DMS114 treated with DMSO at 0.1 percent for 48 hours (cell line): ENCODE results near the gene TSPAN9.

Experiments
- DNase-seq: peaks from one replicate; lab custom pipeline; 2025; ENCODE audit not compliant: unreplicated experiment; lab: John Stamatoyannopoulos, UW

The TSPAN9 gene

DNA sequence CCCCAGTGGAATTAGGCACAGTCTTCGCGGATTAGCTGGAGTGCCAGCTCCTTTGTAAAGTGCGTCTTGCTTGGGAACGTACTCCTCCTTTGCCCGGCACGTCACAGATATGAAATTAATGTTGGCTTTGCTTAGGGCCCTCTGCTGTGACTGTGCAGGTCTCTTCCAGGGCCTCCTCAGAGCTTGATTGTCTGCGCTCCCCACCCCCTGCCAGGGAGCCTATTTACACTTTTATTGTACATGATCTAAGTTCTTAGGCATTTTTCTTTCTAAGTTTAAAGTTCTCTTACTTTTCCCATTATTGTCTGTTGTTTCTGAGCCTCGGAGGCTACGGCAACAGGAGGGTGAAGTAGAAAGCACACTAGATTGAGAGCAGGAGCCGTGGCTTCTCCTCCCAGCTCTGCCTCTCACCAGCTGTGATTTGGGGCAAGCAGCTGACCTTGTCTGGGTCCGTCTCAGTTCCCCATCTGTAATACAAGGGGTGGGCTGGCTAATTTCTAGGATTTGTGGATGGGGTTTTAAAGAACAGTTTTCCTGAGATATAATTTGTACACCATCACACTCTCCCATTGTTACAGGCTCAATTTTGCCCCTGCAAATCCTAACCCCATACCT, 81.8 kb downstream of the TSPAN9 start:
- no peak for DNase-seq

DNA sequence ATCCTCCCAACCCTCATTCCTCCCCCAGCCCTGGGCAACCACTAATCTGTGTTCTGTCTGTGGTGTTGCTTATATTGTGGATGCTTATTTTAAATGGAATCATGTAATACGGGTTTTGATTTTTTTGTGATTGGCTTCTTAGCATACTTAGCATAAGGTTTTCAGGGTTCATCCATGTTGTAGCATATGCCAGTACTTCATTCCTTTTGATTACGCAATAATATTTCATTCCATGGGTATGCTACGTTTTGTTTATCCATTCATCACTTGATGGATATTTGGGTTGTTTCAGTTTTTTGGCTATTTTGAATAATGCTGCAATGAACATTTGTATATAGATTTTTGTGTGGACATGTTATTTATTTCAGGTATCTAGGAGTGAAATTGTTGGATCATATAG, 82.9 kb downstream of the TSPAN9 start:
- no peak for DNase-seq

GRCh38 chr12:3161861-3162260, 84.7 kb downstream of the TSPAN9 start:
- no peak for DNase-seq

DNA sequence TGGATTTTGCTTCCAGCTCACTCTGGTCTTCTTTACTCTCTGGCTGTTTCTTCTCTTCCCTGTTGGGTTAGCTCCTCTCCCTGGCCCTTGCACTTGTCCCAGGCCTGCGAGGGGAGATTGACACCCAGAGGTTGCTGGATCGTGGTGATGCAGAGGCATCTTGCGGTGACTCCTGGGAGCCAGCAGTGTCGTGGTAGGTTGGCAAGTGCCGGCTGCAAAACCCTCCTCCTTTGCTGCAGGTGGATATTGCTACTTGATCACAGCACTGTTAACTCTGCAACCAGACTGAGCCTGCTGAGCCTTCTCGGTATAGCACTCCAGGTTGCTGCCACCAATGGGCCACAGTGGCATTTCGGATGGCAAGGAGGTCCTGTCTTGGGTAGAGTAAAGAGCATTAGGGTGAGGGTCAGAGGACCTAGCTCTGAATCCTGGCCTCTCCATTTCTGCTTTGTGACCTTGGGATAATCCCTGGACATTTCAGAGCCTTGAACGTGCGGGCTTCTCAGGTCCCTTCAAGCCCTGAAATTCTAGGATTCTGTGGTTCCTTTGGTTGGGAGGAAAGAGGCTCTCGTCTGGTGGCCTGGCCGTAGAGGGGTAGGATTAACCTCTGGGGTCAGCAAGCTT, 87.4 kb downstream of the TSPAN9 start:
- no peak for DNase-seq

DNA sequence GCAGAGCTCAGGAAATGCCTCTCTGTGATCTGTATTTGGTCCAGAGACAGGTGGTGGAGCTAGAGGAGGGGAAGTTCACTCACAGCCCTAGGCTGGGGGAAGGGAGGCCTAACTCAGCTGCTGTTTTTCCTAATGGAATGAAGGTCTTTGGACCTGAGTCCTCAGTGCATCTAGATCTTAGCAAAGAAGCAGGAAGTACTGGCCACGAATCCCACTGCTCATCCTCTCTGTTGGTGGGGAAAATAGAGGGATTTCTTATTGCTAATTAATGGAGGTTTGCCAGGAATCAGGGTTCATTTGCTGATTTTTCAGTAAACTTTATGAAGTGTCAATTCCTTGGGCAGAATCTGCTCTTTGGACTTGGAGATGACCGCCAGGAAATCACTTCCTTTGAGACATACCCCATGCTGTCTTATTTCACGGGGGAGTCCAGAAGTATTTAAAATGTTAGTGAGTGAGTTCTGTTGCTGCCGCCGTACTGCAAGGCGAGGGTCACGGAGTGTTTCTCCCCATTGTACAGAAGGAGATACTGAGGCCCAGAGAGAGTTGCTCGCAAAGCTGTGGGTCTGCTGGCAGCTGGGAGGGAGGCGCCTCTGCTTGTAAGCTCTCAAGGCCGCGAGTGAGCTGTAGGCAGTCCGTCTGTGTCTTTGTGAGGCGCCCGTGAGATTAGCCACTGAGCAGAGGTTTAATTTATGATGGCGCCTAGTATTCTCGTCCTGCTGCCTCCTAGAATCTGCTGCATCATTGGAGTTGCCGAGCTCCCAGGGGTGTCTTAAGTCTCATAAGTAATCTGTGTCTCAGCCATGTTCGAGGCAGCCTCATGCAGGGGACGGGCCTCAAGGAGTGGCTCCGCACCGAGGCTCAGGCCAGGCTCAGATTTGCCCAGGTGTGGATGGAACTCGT, 88.2 kb downstream of the TSPAN9 start:
- DNase-seq: no peak

GRCh38 chr12:3167636-3168035, 90.5 kb downstream of the TSPAN9 start:
- no peak for DNase-seq

- DNase-seq: no peak
Measured at GRCh38 chr12:3168223-3169221, 91.3 kb downstream of the TSPAN9 start.

- DNase-seq: no peak
Measured at GRCh38 chr12:3170423-3171194, 93.4 kb downstream of the TSPAN9 start.

DNA sequence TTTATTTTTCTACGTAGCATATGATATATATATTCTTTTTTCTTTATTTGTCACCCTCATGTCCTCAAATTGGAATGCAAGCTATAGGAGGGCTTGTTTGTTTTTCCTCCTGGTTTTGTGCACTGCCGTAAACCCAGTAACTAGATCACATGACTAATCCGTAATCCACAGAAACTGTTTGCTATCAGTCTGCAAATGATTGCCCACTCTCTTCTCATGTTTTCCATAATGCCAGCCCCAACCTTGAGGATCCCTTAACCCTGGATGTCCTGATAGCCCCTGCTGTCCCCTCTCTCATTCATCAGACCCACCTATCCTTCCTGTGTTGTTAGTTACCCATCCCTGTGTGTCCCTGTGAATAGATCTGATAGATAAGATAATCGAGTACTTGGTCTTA, 94.0 kb downstream of the TSPAN9 start:
- DNase-seq: no peak

DNA sequence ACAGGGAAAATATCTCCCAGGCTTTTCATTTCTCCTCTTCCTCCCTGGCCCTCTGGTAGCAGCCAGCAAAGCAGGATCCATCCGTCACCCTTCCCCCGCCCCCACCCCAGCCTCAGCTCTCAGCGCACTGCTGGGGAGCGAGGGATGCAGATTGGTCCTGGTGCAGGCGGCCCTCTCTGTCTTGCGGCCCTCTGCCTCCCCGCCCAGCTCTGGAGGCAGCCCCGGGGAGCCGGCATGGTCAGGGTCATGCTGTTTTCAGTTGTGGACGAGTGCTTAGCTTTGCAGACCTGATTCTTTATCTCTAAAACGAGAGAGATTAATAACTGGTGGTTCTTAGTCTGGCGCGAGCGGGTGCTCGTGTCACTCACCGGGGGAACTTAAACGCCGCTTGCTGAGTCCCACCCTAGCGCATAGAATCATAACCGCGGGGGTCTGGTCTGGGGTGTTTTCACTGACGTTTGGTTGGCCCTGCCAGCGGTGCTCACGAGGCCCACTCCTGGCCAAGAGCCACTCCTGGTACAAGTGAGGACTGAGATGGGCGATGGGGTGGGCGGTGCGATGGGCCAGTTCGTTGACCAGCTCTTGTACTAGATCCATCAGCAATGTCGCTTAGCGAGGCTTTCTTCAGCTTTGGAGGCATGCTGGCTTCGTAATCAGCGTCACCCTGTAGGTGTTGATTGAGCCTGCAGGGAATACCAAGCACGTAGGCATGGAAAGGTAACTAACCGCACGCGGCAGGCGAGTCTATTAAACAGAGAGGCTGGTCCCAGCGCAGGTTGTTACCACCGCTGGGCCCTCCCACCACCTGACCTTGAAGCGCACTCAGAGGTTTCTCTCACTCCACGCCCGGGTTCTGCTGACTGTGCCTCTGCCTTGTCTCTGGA, 95.2 kb downstream of the TSPAN9 start:
- no peak for DNase-seq

DNA sequence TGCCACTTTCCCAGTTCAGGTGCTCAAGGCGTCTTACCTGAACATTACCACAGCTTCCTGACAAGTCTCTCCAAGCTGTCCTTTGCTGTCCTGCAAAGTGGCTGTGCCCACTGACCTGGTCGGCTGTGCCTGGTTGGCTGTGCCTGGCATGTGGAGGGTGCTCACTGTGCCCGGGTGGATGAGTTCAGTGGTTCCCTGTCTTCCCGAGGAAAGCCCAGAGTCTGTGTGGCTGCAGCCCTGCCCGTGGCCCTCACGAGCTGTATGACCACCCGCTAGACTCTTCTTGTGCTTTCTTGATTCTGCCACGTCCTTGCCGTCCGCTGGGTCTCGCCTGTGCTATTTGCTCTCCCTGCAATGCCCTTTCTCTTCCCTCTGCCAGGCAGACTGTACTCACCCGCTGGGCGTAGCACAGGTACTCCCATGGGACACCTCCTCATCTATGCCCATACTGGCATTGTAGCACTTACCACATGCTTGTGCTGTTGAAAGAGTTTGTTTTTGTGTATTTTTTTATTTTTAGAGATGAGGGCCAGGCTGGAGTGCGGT, 95.9 kb downstream of the TSPAN9 start:
- DNase-seq: no peak

DNA sequence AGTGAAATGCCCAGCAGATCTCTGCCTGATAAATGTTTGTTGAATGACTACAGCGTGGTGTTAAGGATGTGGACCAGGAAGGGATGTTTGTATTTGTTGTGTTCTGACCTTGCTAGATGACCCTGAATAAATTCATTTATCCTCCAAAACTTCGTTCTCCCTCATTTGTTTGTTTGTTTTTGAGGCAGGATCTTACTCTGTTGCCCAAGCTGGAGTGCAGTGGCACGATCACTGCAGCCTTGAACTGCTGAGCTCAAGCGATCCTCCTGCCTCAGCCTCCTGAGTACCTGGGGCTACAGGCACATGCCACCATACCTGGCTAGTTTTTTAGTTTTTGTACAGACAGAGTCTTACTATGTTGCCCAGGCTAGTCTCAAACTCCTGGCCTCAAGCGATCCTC, 96.7 kb downstream of the TSPAN9 start:
- no peak for DNase-seq

GRCh38 chr12:3175238-3175637, 98.1 kb downstream of the TSPAN9 start:
- no peak for DNase-seq

DNA sequence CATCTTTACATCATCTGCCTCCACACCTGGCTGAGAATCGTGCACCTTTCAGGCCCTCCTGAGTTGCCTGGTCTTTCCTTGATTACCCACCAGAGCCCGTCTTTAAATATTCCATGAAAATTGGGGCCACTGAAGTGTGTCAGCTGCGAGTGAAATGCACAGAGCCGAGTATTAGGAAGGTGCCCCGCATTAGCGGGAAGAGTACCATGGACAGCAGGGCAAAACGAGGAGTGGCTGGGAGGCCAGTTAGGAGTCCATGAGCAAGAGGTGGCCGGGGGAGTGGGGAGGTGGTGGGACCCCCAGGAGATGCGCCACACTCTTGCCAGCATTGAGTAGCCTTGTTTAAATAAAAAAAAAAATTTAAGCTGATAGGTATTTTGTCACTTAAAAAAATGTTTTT, 99.6 kb downstream of the TSPAN9 start:
- DNase-seq: no peak

DNA sequence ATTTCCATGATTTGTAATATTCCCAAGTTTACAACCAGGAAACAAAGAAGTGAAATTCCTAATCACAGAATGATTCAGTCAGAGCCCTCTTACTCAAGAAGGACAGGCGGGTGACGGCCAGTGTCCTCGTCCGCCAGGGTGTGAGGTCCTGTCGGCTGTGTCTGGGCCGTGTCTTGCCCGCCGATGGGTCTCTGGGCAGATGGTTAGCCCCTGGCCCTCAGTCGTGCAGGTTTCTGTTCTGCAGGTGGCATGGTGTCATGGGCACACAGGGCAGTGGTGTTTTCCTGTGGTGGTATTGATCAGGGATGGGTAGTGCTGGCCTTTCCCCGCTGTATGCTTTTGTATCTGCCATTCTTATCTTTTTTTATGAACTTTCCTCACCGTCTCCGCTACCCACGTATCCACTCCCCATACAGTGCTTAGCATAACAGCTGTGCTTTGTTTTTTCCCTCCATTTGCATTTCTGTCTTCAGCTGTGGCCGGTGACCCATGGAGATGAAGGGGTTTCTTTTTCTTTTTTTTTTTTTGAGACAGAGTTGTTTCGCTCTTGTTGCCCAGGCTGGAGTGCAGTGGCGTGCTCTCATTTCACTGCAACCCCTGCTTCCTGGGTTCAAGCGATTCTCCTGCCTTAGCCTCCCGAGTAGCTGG, 100.7 kb downstream of the TSPAN9 start:
- DNase-seq: no peak

GRCh38 chr12:3178671-3179313, 101.6 kb downstream of the TSPAN9 start:
- DNase-seq: no peak

GRCh38 chr12:3179731-3180130, 102.6 kb downstream of the TSPAN9 start:
- DNase-seq: no peak

- DNase-seq: no peak
Measured at GRCh38 chr12:3182426-3182825, 105.2 kb downstream of the TSPAN9 start.
